WTC11 (cell line): ENCODE measurements around the gene OGFR. TPM values are rescaled to one million over a fixed set of nuclear protein-coding genes. Genes with fewer than 3 reads are reported as not detected.

Source experiments
- ATAC-seq: fragments of 200-7000 bp; cut with Tn5 transposase; 2 replicates; pipeline ENCODE4 v1.10.0; 2021; ENCODE audit warnings: mild to moderate bottlenecking, moderate library complexity
- CTCF ChIA-PET: fragments of 300-600 bp; sonication (Branson Sonifier 250); formaldehyde crosslinking; loops from one replicate; lab custom pipeline; 2021; ENCODE audit warnings: antibody characterized with exemption; lab: Charles Lee
- POLR2A ChIA-PET: fragments of 350-600 bp; sonication (Branson Sonifier 250); formaldehyde crosslinking; loops from one replicate; lab custom pipeline; 2021; ENCODE audit warnings: antibody characterized with exemption; lab: Charles Lee
- DNase-seq: peaks from one replicate; pipeline ENCODE4 v3.0.0; 2021; ENCODE audit warnings: low spot score
- H3K27ac Mint-ChIP-seq: 2 replicates; pipeline ENCODE4 v1.8.0; 2021; ENCODE audit warnings: mixed read lengths
- H3K27me3 Mint-ChIP-seq: 2 replicates; pipeline ENCODE4 v1.8.0; 2021; ENCODE audit warnings: low read depth, mild to moderate bottlenecking, moderate library complexity, mixed read lengths
- H3K36me3 Mint-ChIP-seq: 2 replicates; pipeline ENCODE4 v1.8.0; 2021; ENCODE audit warnings: mixed read lengths
- H3K4me1 Mint-ChIP-seq: 2 replicates; pipeline ENCODE4 v1.8.0; 2022; ENCODE audit warnings: mixed read lengths
- H3K4me3 Mint-ChIP-seq: 2 replicates; pipeline ENCODE4 v1.8.0; 2021; ENCODE audit warnings: mild to moderate bottlenecking, moderate library complexity, mixed read lengths
- H3K9me3 Mint-ChIP-seq: 2 replicates; pipeline ENCODE4 v1.8.0; 2021; ENCODE audit warnings: mixed read lengths
- E2F4 ChIP-seq: sonication (generic); formaldehyde crosslinking; IDR thresholded peaks from 2 replicates; pipeline ENCODE4 v1.8.1; 2022; ENCODE audit warnings: low read depth, mild to moderate bottlenecking, moderate library complexity, missing genetic modification reagents, borderline replicate concordance
- E2F5 ChIP-seq: sonication (generic); formaldehyde crosslinking; IDR thresholded peaks from 2 replicates; pipeline ENCODE4 v1.8.1; 2022; ENCODE audit warnings: mild to moderate bottlenecking, moderate library complexity, missing genetic modification reagents
- ELF4 ChIP-seq: sonication (generic); formaldehyde crosslinking; IDR thresholded peaks from 2 replicates; pipeline ENCODE4 v1.8.1; 2022; ENCODE audit warnings: low read depth, mild to moderate bottlenecking, moderate library complexity, missing genetic modification reagents
- ERG ChIP-seq: fragments of 250-450 bp; sonication (Bioruptor Pico); IDR thresholded peaks from 2 replicates; pipeline ENCODE4 v1.8.0; 2021; ENCODE audit warnings: mild to moderate bottlenecking
- ESRRA ChIP-seq: sonication (generic); formaldehyde crosslinking; IDR thresholded peaks from 2 replicates; pipeline ENCODE4 v1.8.1; 2022; ENCODE audit warnings: mild to moderate bottlenecking, missing genetic modification reagents, borderline replicate concordance
- FOXJ3 ChIP-seq: sonication (generic); formaldehyde crosslinking; IDR thresholded peaks from 2 replicates; pipeline ENCODE4 v1.9.0; 2021; ENCODE audit warnings: missing genetic modification reagents, mild to moderate bottlenecking, borderline replicate concordance
- FOXP1 ChIP-seq: sonication (generic); formaldehyde crosslinking; IDR thresholded peaks from 2 replicates; pipeline ENCODE4 v1.8.0; 2022; ENCODE audit warnings: missing genetic modification reagents, mild to moderate bottlenecking, moderate library complexity, borderline replicate concordance
- FOXP4 ChIP-seq: sonication (generic); formaldehyde crosslinking; IDR thresholded peaks from 2 replicates; pipeline ENCODE4 v1.8.0; 2022; ENCODE audit warnings: mild to moderate bottlenecking, missing genetic modification reagents
- GABPB1 ChIP-seq: sonication (generic); formaldehyde crosslinking; IDR thresholded peaks from 2 replicates; pipeline ENCODE4 v1.8.1; 2023; ENCODE audit warnings: mild to moderate bottlenecking, missing genetic modification reagents
- KAT7 ChIP-seq: sonication (generic); formaldehyde crosslinking; IDR thresholded peaks from 2 replicates; pipeline ENCODE4 v1.8.1; 2023; ENCODE audit warnings: missing genetic modification reagents, mild to moderate bottlenecking, borderline replicate concordance
- NR1H2 ChIP-seq: sonication (generic); formaldehyde crosslinking; IDR thresholded peaks from 2 replicates; pipeline ENCODE4 v1.9.0; 2021; ENCODE audit warnings: mild to moderate bottlenecking, moderate library complexity, missing genetic modification reagents
- PRRX2 ChIP-seq: fragments of 250-450 bp; sonication (Bioruptor Pico); IDR thresholded peaks from 2 replicates; pipeline ENCODE4 v1.8.0; 2021; ENCODE audit warnings: mild to moderate bottlenecking
- SMAD3 ChIP-seq: sonication (generic); formaldehyde crosslinking; IDR thresholded peaks from 2 replicates; pipeline ENCODE4 v1.8.0; 2022; ENCODE audit warnings: missing genetic modification reagents, mild to moderate bottlenecking, borderline replicate concordance
- SP1 ChIP-seq: sonication (generic); formaldehyde crosslinking; conservative IDR thresholded peaks from 2 replicates; pipeline ENCODE4 v1.8.1; 2022; ENCODE audit warnings: missing genetic modification reagents
- ZBTB43 ChIP-seq: sonication (generic); formaldehyde crosslinking; IDR thresholded peaks from 2 replicates; pipeline ENCODE4 v1.8.1; 2023; ENCODE audit warnings: mild to moderate bottlenecking, missing genetic modification reagents
- ZMAT4 ChIP-seq: fragments of 250-450 bp; sonication (Bioruptor Pico); IDR thresholded peaks from 2 replicates; pipeline ENCODE4 v1.9.0; 2021; ENCODE audit warnings: mild to moderate bottlenecking
- ZNF232 ChIP-seq: sonication (generic); formaldehyde crosslinking; IDR thresholded peaks from 2 replicates; pipeline ENCODE4 v1.8.0; 2022; ENCODE audit warnings: mild to moderate bottlenecking, missing genetic modification reagents
- ZNF317 ChIP-seq: sonication (generic); formaldehyde crosslinking; IDR thresholded peaks from 2 replicates; pipeline ENCODE4 v1.8.1; 2023; ENCODE audit warnings: low read depth, mild to moderate bottlenecking, moderate library complexity, missing genetic modification reagents, borderline replicate concordance
- ZNF416 ChIP-seq: fragments of 250-450 bp; sonication (Bioruptor Pico); IDR thresholded peaks from 2 replicates; pipeline ENCODE4 v1.9.0; 2021; ENCODE audit warnings: mild to moderate bottlenecking, inconsistent platforms
- ZNF671 ChIP-seq: fragments of 250-450 bp; sonication (Bioruptor Pico); IDR thresholded peaks from 2 replicates; pipeline ENCODE4 v1.8.0; 2021; ENCODE audit warnings: mild to moderate bottlenecking
- total RNA-seq: library from RNA; stranded (reverse); gene quantifications from 3 replicates; pipeline ENCODE4 v1.2.3, GENCODE V29; 2021

The OGFR gene
- total RNA-seq, 1 experiment from 2014 or later = 43.3 TPM

- TF ChIP-seq ZBTB43 (CRISPR knock-in tag) = no peak
These were observed 5.2 kb upstream of the OGFR start (continued) for GRCh38 chr20:62799459-62799858.

- H3K27me3 Mint-ChIP-seq = peaks cover 14% of the 10 kb centered on the region
- peaks cover 30% of the 10 kb centered on the region for H3K36me3 Mint-ChIP-seq
- H3K9me3 Mint-ChIP-seq = no peaks in the 10 kb centered on the region
- TF ChIP-seq ZNF671 (CRISPR knock-in tag) = no peak
- peaks cover 5% of the 10 kb centered on the region for H3K4me1 Mint-ChIP-seq
- H3K27ac Mint-ChIP-seq = no peak overlapping the region
- ATAC-seq = no peak
- no peak overlapping the region for H3K4me3 Mint-ChIP-seq
- DNase-seq = no peak
- CTCF ChIA-PET = no interaction called here
- POLR2A ChIA-PET = no interaction called here
These were observed 4.8 kb upstream of the OGFR start for GRCh38 chr20:62799873-62800272.

- ATAC-seq (no peak), DNase-seq (no peak)
- peaks cover 11% of the 10 kb centered on the region for H3K27me3 Mint-ChIP-seq
- POLR2A ChIA-PET = no interaction called here
- H3K36me3 Mint-ChIP-seq = peaks cover 30% of the 10 kb centered on the region
- H3K4me3 Mint-ChIP-seq = no peak overlapping the region
- H3K4me1 Mint-ChIP-seq = peaks cover 5% of the 10 kb centered on the region
- TF ChIP-seq ZNF317 (CRISPR knock-in tag) (no peak), ZMAT4 (CRISPR knock-in tag) (no peak), ZNF416 (no peak), ELF4 (CRISPR knock-in tag) (no peak), SMAD3 (CRISPR knock-in tag) (no peak), FOXP1 (CRISPR knock-in tag) (no peak), KAT7 (CRISPR knock-in tag) (no peak), GABPB1 (no peak), PRRX2 (CRISPR knock-in tag) (no peak), SP1 (CRISPR knock-in tag) (no peak), FOXJ3 (CRISPR knock-in tag) (no peak), E2F4 (CRISPR knock-in tag) (no peak), ESRRA (CRISPR knock-in tag) (no peak), ERG (CRISPR knock-in tag) (no peak), E2F5 (CRISPR knock-in tag) (no peak), NR1H2 (CRISPR knock-in tag) (no peak), ZNF671 (CRISPR knock-in tag) (no peak), ZNF232 (CRISPR knock-in tag) (no peak), FOXP4 (CRISPR knock-in tag) (no peak)
- TF ChIP-seq, all 79 proteins: peak for 0
- CTCF ChIA-PET = interaction anchor here (1.1 kb wide), 1 partner anchor 9 kb away, joined by 4 read pairs; no protein-coding TSS in a partner anchor
- Mint-ChIP-seq H3K9me3 (no peaks in the 10 kb centered on the region), H3K27ac (no peak overlapping the region)
These were observed 4.0 kb upstream of the OGFR start for GRCh38 chr20:62800314-62801259.
